ENCODE data around the gene GPATCH3. TPM values are rescaled to one million over a fixed set of nuclear protein-coding genes. Genes with fewer than 3 reads are reported as not detected.

GPATCH3 gene
- total RNA-seq, 1 experiment from 2014 or later, result 9.9 TPM

DNA sequence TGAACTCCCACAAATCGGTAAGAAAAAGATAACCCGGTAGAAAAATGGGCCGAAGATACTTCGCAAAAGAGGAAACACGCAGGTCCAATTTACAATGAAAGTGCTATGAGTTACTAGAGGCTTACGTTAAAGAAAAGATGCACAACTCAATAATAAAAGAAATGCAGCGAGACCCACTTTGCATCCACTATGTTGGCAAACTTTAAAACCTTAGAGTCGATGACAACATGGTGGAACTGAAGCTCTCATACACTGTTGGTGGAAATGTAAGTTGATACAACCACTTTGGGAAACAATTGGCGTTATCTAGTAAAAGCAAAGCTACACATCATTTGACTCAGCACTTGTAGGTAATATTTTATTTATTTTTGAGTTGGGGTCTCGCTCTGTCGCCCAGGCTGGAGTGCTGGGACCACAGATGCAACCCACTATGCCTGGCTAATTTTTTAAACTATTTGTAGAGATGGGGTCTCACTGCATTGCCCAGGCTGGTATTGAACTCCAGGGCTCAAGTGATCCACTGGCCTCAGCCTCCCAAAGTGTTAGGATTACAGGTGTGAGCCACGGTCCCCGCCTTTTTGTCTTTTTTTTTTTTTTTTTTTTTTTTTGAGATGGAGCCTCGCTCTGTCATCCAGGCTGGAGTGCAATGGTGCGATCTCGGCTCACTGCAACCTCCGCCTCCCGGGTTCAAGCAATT, 696 bp upstream of the GPATCH3 start:
- H3K9me3 Mint-ChIP-seq (ENCODE audit: unreplicated experiment), result no peaks in the 10 kb centered on the region
- POLR2A ChIA-PET, result interaction anchor here (0.7 to 6.3 kb wide), 24 partner anchors 8 to 899 kb away, joined by 3 to 103 read pairs (median 6); partner anchors contain the start of genes GPN2, KDF1, NUDC and RPS6KA1
- H3K27me3 Mint-ChIP-seq (ENCODE audit: insufficient read depth, unreplicated experiment), result no peaks in the 10 kb centered on the region
- intact Hi-C loops (cut with micrococcal nuclease), result no loop called here
- BruUV-seq (replicated peaks), result no TSS peak
- peaks cover 13% of the 10 kb centered on the region for H3K4me1 Mint-ChIP-seq (ENCODE audit: insufficient read depth, unreplicated experiment)
- peak overlapping the region; percentile 98 for H3K27ac Mint-ChIP-seq (ENCODE audit: low read depth, unreplicated experiment)
- H3K4me3 Mint-ChIP-seq (ENCODE audit: unreplicated experiment), result peak overlapping the region; percentile 90
- no peak for DNase-seq (ENCODE audit: unreplicated experiment)
- CTCF ChIA-PET, result interaction anchor here (0.6 to 0.7 kb wide), 2 partner anchors 98 to 707 kb away, joined by 4 to 5 read pairs; no protein-coding TSS in a partner anchor
- TF ChIP-seq, protein P1, sequence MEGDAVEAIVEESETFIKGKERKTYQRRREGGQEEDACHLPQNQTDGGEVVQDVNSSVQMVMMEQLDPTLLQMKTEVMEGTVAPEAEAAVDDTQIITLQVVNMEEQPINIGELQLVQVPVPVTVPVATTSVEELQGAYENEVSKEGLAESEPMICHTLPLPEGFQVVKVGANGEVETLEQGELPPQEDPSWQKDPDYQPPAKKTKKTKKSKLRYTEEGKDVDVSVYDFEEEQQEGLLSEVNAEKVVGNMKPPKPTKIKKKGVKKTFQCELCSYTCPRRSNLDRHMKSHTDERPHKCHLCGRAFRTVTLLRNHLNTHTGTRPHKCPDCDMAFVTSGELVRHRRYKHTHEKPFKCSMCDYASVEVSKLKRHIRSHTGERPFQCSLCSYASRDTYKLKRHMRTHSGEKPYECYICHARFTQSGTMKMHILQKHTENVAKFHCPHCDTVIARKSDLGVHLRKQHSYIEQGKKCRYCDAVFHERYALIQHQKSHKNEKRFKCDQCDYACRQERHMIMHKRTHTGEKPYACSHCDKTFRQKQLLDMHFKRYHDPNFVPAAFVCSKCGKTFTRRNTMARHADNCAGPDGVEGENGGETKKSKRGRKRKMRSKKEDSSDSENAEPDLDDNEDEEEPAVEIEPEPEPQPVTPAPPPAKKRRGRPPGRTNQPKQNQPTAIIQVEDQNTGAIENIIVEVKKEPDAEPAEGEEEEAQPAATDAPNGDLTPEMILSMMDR (IDR thresholded peaks at IDR 0.05; ENCODE audit: unreplicated experiment), result no peak
- peaks cover 34% of the 10 kb centered on the region for H3K36me3 Mint-ChIP-seq (ENCODE audit: insufficient read depth, unreplicated experiment)

DNA sequence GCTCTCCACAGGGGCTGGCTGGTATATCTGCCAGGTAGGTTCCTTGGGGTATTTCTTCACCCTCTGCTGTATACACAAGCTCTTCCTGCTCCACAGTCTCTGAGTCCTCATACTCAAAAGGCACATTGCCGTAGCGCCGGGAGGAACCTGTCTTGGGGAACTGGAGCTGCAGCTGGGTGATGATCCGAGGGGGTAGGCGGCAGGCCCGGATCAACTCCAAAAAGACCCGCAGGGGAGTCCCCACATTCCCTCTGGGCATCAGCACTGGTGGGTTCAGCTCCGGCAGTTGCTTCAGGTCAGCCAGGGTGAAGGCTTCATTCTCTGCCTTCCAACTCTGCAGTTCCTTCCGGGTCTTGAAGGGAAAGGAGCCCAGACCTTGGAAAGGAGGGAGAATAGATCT, 2.9 kb downstream of the GPATCH3 start:
- intact Hi-C loops (cut with micrococcal nuclease), result no loop called here
- TF ChIP-seq, protein P1 (IDR thresholded peaks at IDR 0.05; ENCODE audit: unreplicated experiment), result no peak
- H3K27me3 Mint-ChIP-seq (ENCODE audit: insufficient read depth, unreplicated experiment), result no peaks in the 10 kb centered on the region
- peaks cover 68% of the 10 kb centered on the region for H3K36me3 Mint-ChIP-seq (ENCODE audit: insufficient read depth, unreplicated experiment)
- H3K4me1 Mint-ChIP-seq (ENCODE audit: insufficient read depth, unreplicated experiment), result peaks cover 28% of the 10 kb centered on the region
- H3K4me3 Mint-ChIP-seq (ENCODE audit: unreplicated experiment), result no peak overlapping the region
- ChIA-PET POLR2A (interaction anchor here (0.6 to 6.3 kb wide), 4 partner anchors 8 to 32 kb away, joined by 3 to 103 read pairs (median 4); partner anchors contain the start of gene GPN2), CTCF (interaction anchor here (0.6 to 1.0 kb wide), 2 partner anchors 11 to 44 kb away, joined by 4 to 5 read pairs; no protein-coding TSS in a partner anchor)
- H3K27ac Mint-ChIP-seq (ENCODE audit: low read depth, unreplicated experiment), result no peak overlapping the region
- DNase-seq (ENCODE audit: unreplicated experiment), result no peak
- no peaks in the 10 kb centered on the region for H3K9me3 Mint-ChIP-seq (ENCODE audit: unreplicated experiment)
- BruUV-seq (replicated peaks), result no TSS peak

DNA sequence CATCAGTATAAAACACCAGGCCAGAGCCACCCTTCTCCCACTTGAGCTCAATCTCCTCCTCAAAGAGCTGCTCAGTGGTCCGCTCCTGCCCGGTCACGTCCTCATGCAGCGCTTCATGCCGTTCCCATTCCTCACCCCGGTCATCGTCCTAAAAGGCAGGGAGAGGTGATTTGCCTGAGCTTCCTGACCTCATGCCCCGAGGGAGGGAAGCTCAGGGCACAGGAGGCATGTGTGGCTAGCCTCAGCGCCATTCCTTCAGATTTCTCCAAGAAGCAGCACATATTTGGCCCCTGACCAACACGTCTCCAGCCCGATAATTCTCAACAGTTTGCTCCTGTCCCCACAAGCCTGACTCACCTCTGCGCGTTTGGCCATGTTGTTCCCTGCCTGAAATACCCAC, 6.0 kb downstream of the GPATCH3 start:
- H3K9me3 Mint-ChIP-seq (ENCODE audit: unreplicated experiment), result no peaks in the 10 kb centered on the region
- peak overlapping the region; percentile 71 for H3K27ac Mint-ChIP-seq (ENCODE audit: low read depth, unreplicated experiment)
- peak; percentile 36 for DNase-seq (ENCODE audit: unreplicated experiment)
- TF ChIP-seq, protein P1 (IDR thresholded peaks at IDR 0.05; ENCODE audit: unreplicated experiment), result no peak
- H3K4me3 Mint-ChIP-seq (ENCODE audit: unreplicated experiment), result peak overlapping the region; percentile 9
- ChIA-PET CTCF (interaction anchor here (1.0 kb wide), 1 partner anchor 10 kb away, joined by 3 read pairs; no protein-coding TSS in a partner anchor), POLR2A (interaction anchor here (0.6 to 1.8 kb wide), 9 partner anchors 9 to 107 kb away, joined by 3 to 6 read pairs (median 3); partner anchors contain the start of gene KDF1)
- intact Hi-C loops (cut with micrococcal nuclease), result no loop called here
- peaks cover 77% of the 10 kb centered on the region for H3K36me3 Mint-ChIP-seq (ENCODE audit: insufficient read depth, unreplicated experiment)
- H3K27me3 Mint-ChIP-seq (ENCODE audit: insufficient read depth, unreplicated experiment), result no peaks in the 10 kb centered on the region
- BruUV-seq (replicated peaks), result no TSS peak
- H3K4me1 Mint-ChIP-seq (ENCODE audit: insufficient read depth, unreplicated experiment), result peaks cover 24% of the 10 kb centered on the region

DNA sequence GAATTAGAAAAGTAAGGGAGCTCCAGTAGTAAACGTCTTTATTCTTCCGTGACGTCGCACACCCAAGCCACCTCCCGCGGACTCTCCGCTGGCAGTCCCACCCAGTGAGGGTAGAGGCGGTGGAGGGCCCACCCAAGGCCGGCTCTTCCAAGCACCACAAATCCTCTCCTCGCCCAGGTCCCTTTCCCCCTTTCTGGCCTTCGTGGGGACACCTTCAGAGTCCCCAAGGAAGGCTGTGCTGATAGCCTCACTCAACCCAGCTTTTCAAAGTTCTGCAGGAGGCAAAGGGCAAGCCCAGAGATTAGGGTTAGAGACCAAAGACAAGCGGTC, 9.8 kb downstream of the GPATCH3 start:
- CTCF ChIA-PET, result interaction anchor here (0.6 to 1.2 kb wide), 5 partner anchors 9 to 288 kb away, joined by 3 to 4 read pairs (median 3); no protein-coding TSS in a partner anchor
- H3K27ac Mint-ChIP-seq (ENCODE audit: low read depth, unreplicated experiment), result peak overlapping the region; percentile 93
- no peak for DNase-seq (ENCODE audit: unreplicated experiment)
- H3K4me1 Mint-ChIP-seq (ENCODE audit: insufficient read depth, unreplicated experiment), result peaks cover 29% of the 10 kb centered on the region
- intact Hi-C loops (cut with micrococcal nuclease), result no loop called here
- H3K9me3 Mint-ChIP-seq (ENCODE audit: unreplicated experiment), result no peaks in the 10 kb centered on the region
- no TSS peak for BruUV-seq (replicated peaks)
- TF ChIP-seq, protein P1 (IDR thresholded peaks at IDR 0.05; ENCODE audit: unreplicated experiment), result no peak
- H3K27me3 Mint-ChIP-seq (ENCODE audit: insufficient read depth, unreplicated experiment), result no peaks in the 10 kb centered on the region
- H3K4me3 Mint-ChIP-seq (ENCODE audit: unreplicated experiment), result peak overlapping the region; percentile 91
- peaks cover 85% of the 10 kb centered on the region for H3K36me3 Mint-ChIP-seq (ENCODE audit: insufficient read depth, unreplicated experiment)
- POLR2A ChIA-PET, result interaction anchor here (0.5 to 6.4 kb wide), 17 partner anchors 10 to 811 kb away, joined by 3 to 103 read pairs (median 5); partner anchors contain the start of genes GPATCH3, KDF1, NUDC and SFN

Data from MCF 10A (cell line).